Neural cell (in vitro differentiated cells): Measurements from ENCODE around the gene DOCK10. TPM values are rescaled to one million over a fixed set of nuclear protein-coding genes. Genes with fewer than 3 reads are reported as not detected.

ENCODE experiments used
- H2AFZ ChIP-seq: fragments of 200-600, 300-800 bp; sonication (generic), shearing (Covaris generic); 2 replicates; pipeline ENCODE4 v1.6.0; 2014; ENCODE audit warnings: low read depth, mild to moderate bottlenecking, antibody characterized with exemption, low read length, moderate library complexity
- H3F3A ChIP-seq: fragments of 200-600 bp; shearing (Covaris generic); 2 replicates; pipeline ENCODE4 v1.6.1; 2016; ENCODE audit warnings: mild to moderate bottlenecking, moderate library complexity, mixed read lengths, antibody characterized with exemption, low read length; ENCODE audit not compliant: insufficient read depth, poor library complexity, severe bottlenecking
- H3K27ac ChIP-seq: fragments of 200-600, 300-800 bp; sonication (generic), shearing (Covaris generic); 2 replicates; pipeline ENCODE4 v1.5.1; 2014; ENCODE audit warnings: mild to moderate bottlenecking, low read length, moderate library complexity
- H3K27me3 ChIP-seq: fragments of 300-800, 200-600 bp; sonication (generic), shearing (Covaris generic); 2 replicates; pipeline ENCODE4 v1.6.0; 2014; ENCODE audit warnings: mild to moderate bottlenecking, low read depth, low read length, moderate library complexity; ENCODE audit not compliant: insufficient read depth
- H3K36me3 ChIP-seq: fragments of 300-800, 200-600 bp; sonication (generic), shearing (Covaris generic); 2 replicates; pipeline ENCODE4 v1.5.1; 2014; ENCODE audit warnings: mild to moderate bottlenecking, antibody characterized with exemption, low read length, moderate library complexity; ENCODE audit not compliant: insufficient read depth
- H3K4me2 ChIP-seq: fragments of 300-800, 200-600 bp; sonication (generic), shearing (Covaris generic); 2 replicates; pipeline ENCODE4 v1.6.0; 2014; ENCODE audit warnings: mild to moderate bottlenecking, low read length
- H3K4me3 ChIP-seq: fragments of 300-800, 200-600 bp; sonication (generic), shearing (Covaris generic); 2 replicates; pipeline ENCODE4 v1.5.1; 2014; ENCODE audit warnings: mild to moderate bottlenecking, low read length, moderate library complexity
- H3K79me2 ChIP-seq: fragments of 200-600 bp; shearing (Covaris generic); replicated peaks from 2 replicates; pipeline ENCODE4 v1.6.0; 2014; ENCODE audit warnings: mild to moderate bottlenecking, low read length, moderate library complexity; ENCODE audit not compliant: insufficient read depth
- H3K9ac ChIP-seq: fragments of 300-800, 200-600 bp; sonication (generic), shearing (Covaris generic); 2 replicates; pipeline ENCODE4 v1.6.1; 2016; ENCODE audit warnings: mild to moderate bottlenecking, low read length, mixed read lengths
- H3K9me2 ChIP-seq: fragments of 200-600 bp; shearing (Covaris generic); 2 replicates; pipeline ENCODE4 v1.6.1; 2016; ENCODE audit warnings: mild to moderate bottlenecking, low read length, mixed read lengths; ENCODE audit not compliant: insufficient read depth
- H3K9me3 ChIP-seq: fragments of 200-600, 300-800 bp; sonication (generic), shearing (Covaris generic); 2 replicates; pipeline ENCODE4 v1.6.1; 2016; ENCODE audit warnings: mild to moderate bottlenecking, mixed run types, low read length, moderate library complexity, mixed read lengths
- H4K20me1 ChIP-seq: fragments of 200-600 bp; shearing (Covaris generic); 2 replicates; pipeline ENCODE4 v1.6.1; 2016; ENCODE audit warnings: mild to moderate bottlenecking, mixed run types; ENCODE audit not compliant: insufficient read depth
- CTCF ChIP-seq: fragments of 450-650 bp; IDR thresholded peaks from 2 replicates; pipeline ENCODE4 v1.5.1; 2014; ENCODE audit warnings: antibody characterized with exemption, mild to moderate bottlenecking, moderate library complexity; ENCODE audit not compliant: poor library complexity, severe bottlenecking
- EP300 ChIP-seq: fragments of 450-650 bp; conservative IDR thresholded peaks from 2 replicates; pipeline ENCODE4 v1.6.1; 2014; ENCODE audit warnings: antibody characterized with exemption, mild to moderate bottlenecking, moderate library complexity; ENCODE audit not compliant: poor library complexity, severe bottlenecking
- EZH2 ChIP-seq: fragments of 200-600, 300-800 bp; shearing (Covaris generic), sonication (generic); IDR thresholded peaks from 2 replicates; pipeline ENCODE4 v1.6.1; 2014; ENCODE audit warnings: antibody characterized with exemption, low read length, borderline replicate concordance, mild to moderate bottlenecking; ENCODE audit not compliant: insufficient read depth, poor library complexity, severe bottlenecking
- MXI1 ChIP-seq: fragments of 450-650 bp; conservative IDR thresholded peaks from 2 replicates; pipeline ENCODE4 v1.6.1; 2014; ENCODE audit warnings: antibody characterized with exemption, mild to moderate bottlenecking; ENCODE audit not compliant: poor library complexity, severe bottlenecking
- POLR2AphosphoS5 ChIP-seq: IDR thresholded peaks from 2 replicates; pipeline ENCODE4 v1.6.1; 2012
- RAD21 ChIP-seq: fragments of 450-650 bp; conservative IDR thresholded peaks from 2 replicates; pipeline ENCODE4 v1.6.1; 2014; ENCODE audit warnings: antibody characterized with exemption, mild to moderate bottlenecking, moderate library complexity
- SMC3 ChIP-seq: fragments of 450-650 bp; conservative IDR thresholded peaks from 2 replicates; pipeline ENCODE4 v1.6.1; 2014; ENCODE audit warnings: antibody characterized with exemption, mild to moderate bottlenecking, moderate library complexity; ENCODE audit not compliant: poor library complexity
- TAF1 ChIP-seq: IDR thresholded peaks from 2 replicates; pipeline ENCODE4 v1.6.1; 2012; ENCODE audit warnings: low read depth
- polyA plus RNA-seq: library from polyadenylated mRNA; depleted of rRNA; stranded (reverse); fragments of >200 nt; gene quantifications from 2 replicates; pipeline ENCODE4 v1.2.3, GENCODE V29; 2014
- TF ChIP-seq, protein P1 (sequence below): IDR thresholded peaks from 2 replicates; pipeline ENCODE4 v1.6.1; 2012; ENCODE audit warnings: borderline replicate concordance

The DOCK10 gene
- polyA plus RNA-seq, 1 donor from 2014 or later: 0.37 TPM

GRCh38 chr2:224837558-224837957 is 204.7 kb downstream of the DOCK10 start:
- no peak overlapping the region for H3K27ac ChIP-seq
- no peak overlapping the region for H3K4me2 ChIP-seq
- H3K4me3 ChIP-seq: no peak overlapping the region
- H3K9me2 ChIP-seq: no peaks in the 10 kb centered on the region
- H3K27me3 ChIP-seq: no peaks in the 10 kb centered on the region
- H3F3A ChIP-seq: no peaks in the 10 kb centered on the region
- H3K9me3 ChIP-seq: no peaks in the 10 kb centered on the region
- H3K9ac ChIP-seq: no peak overlapping the region
- no peaks in the 10 kb centered on the region for H4K20me1 ChIP-seq
- no peaks in the 10 kb centered on the region for H3K79me2 ChIP-seq
- no peak overlapping the region for H2AFZ ChIP-seq
- no peak for TF ChIP-seq MXI1
- TF ChIP-seq, protein P1, sequence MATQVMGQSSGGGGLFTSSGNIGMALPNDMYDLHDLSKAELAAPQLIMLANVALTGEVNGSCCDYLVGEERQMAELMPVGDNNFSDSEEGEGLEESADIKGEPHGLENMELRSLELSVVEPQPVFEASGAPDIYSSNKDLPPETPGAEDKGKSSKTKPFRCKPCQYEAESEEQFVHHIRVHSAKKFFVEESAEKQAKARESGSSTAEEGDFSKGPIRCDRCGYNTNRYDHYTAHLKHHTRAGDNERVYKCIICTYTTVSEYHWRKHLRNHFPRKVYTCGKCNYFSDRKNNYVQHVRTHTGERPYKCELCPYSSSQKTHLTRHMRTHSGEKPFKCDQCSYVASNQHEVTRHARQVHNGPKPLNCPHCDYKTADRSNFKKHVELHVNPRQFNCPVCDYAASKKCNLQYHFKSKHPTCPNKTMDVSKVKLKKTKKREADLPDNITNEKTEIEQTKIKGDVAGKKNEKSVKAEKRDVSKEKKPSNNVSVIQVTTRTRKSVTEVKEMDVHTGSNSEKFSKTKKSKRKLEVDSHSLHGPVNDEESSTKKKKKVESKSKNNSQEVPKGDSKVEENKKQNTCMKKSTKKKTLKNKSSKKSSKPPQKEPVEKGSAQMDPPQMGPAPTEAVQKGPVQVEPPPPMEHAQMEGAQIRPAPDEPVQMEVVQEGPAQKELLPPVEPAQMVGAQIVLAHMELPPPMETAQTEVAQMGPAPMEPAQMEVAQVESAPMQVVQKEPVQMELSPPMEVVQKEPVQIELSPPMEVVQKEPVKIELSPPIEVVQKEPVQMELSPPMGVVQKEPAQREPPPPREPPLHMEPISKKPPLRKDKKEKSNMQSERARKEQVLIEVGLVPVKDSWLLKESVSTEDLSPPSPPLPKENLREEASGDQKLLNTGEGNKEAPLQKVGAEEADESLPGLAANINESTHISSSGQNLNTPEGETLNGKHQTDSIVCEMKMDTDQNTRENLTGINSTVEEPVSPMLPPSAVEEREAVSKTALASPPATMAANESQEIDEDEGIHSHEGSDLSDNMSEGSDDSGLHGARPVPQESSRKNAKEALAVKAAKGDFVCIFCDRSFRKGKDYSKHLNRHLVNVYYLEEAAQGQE: no peak
- TF ChIP-seq EP300: no peak
- no peak for TF ChIP-seq EZH2
- no peak for TF ChIP-seq POLR2AphosphoS5
- TF ChIP-seq CTCF: no peak
- H3K36me3 ChIP-seq: no peaks in the 10 kb centered on the region

GRCh38 chr2:224837066-224837465 is 205.2 kb downstream of the DOCK10 start:
- no peaks in the 10 kb centered on the region for H3K9me3 ChIP-seq
- TF ChIP-seq EP300: no peak
- TF ChIP-seq, protein P1: no peak
- TF ChIP-seq SMC3: no peak
- no peak for TF ChIP-seq MXI1
- TF ChIP-seq POLR2AphosphoS5: no peak
- TF ChIP-seq EZH2: no peak
- no peak for TF ChIP-seq CTCF
- TF ChIP-seq TAF1: no peak
- no peak for TF ChIP-seq RAD21
- H3K4me3 ChIP-seq: no peak overlapping the region
- H3K9ac ChIP-seq: no peak overlapping the region
- no peaks in the 10 kb centered on the region for H4K20me1 ChIP-seq
- H2AFZ ChIP-seq: no peak overlapping the region
- H3F3A ChIP-seq: no peaks in the 10 kb centered on the region
- H3K36me3 ChIP-seq: no peaks in the 10 kb centered on the region
- no peak overlapping the region for H3K4me2 ChIP-seq
- no peaks in the 10 kb centered on the region for H3K27me3 ChIP-seq
- H3K9me2 ChIP-seq: no peaks in the 10 kb centered on the region
- H3K27ac ChIP-seq: no peak overlapping the region
- H3K79me2 ChIP-seq: no peaks in the 10 kb centered on the region
